Stomach smooth muscle (tissue), 2 donors: ENCODE data around the gene CDC45.

Source experiments
- H3K27ac ChIP-seq: one replicate; pipeline ENCODE4 v1.7.0; 2013; ENCODE audit warnings: mild to moderate bottlenecking, low read length, inconsistent platforms
- H3K27me3 ChIP-seq, 2 donors: one replicate each; pipeline ENCODE4 v1.7.0; 2013; ENCODE audit warnings: low read length in 2 of 2; ENCODE audit not compliant: insufficient read depth in 2 of 2, control insufficient read depth in 1 of 2
- H3K36me3 ChIP-seq, 2 donors: one replicate each; pipeline ENCODE4 v1.7.0; 2013; ENCODE audit warnings: low read length in 2 of 2; ENCODE audit not compliant: control insufficient read depth in 2 of 2, insufficient read depth in 2 of 2
- H3K4me1 ChIP-seq: one replicate; pipeline ENCODE4 v1.7.0; 2013; ENCODE audit warnings: low read length; ENCODE audit not compliant: control insufficient read depth, insufficient read depth
- H3K4me3 ChIP-seq, 2 donors: one replicate each; pipeline ENCODE4 v1.7.0; 2013; ENCODE audit warnings: low read length in 2 of 2
- H3K9ac ChIP-seq, 2 donors: one replicate each; pipeline ENCODE4 v1.7.0; 2013; ENCODE audit warnings: low read length in 2 of 2, mild to moderate bottlenecking in 1 of 2
- H3K9me3 ChIP-seq, 2 donors: one replicate each; pipeline ENCODE4 v1.7.0; 2013; ENCODE audit warnings: low read length in 2 of 2; ENCODE audit not compliant: control insufficient read depth in 2 of 2
- donor health status: healthy.
- donor health status: Pancreatic carcinoma.

CDC45 gene

DNA sequence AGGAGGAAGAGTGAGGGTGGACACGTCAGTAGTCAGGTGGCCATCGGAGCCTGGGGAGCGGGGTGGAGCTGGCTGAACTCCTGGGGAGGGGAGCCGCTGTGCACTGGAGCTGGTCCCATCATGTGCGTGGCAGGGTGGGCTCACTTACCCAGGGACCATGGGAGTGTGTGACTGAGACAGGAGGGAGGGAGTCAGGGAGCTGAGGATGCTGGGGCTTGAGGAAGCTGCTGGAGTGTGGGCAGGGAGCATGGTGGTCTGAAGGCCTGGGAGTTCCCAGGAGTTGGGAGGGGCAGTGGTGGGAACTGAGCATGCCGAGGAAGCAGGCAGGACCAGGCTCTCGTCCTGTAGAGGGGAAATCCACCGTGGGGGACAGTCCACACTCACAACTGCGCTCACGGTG lies 26.5 kb downstream of the CDC45 start:
- H3K9me3 ChIP-seq = no peaks in the 10 kb centered on the region
- H3K4me1 ChIP-seq = no peaks in the 10 kb centered on the region
- H3K27me3 ChIP-seq = no peaks in the 10 kb centered on the region
- H3K36me3 ChIP-seq = no peaks in the 10 kb centered on the region
- no peak overlapping the region for H3K9ac ChIP-seq
- H3K4me3 ChIP-seq = no peak overlapping the region
- no peak overlapping the region for H3K27ac ChIP-seq

- no peak overlapping the region for H3K9ac ChIP-seq
- no peak overlapping the region for H3K27ac ChIP-seq
- H3K4me1 ChIP-seq = no peaks in the 10 kb centered on the region
- H3K27me3 ChIP-seq = no peaks in the 10 kb centered on the region
- no peak overlapping the region for H3K4me3 ChIP-seq
- no peaks in the 10 kb centered on the region for H3K9me3 ChIP-seq
- no peaks in the 10 kb centered on the region for H3K36me3 ChIP-seq
Observed at GRCh38 chr22:19507534-19507861, 27.8 kb downstream of the CDC45 start.

GRCh38 chr22:19508024-19508776 lies 28.5 kb downstream of the CDC45 start:
- peaks cover 0 to 3% of the 10 kb centered on the region in 2 donors for H3K9me3 ChIP-seq
- no peak overlapping the region for H3K9ac ChIP-seq
- no peaks in the 10 kb centered on the region for H3K4me1 ChIP-seq
- H3K36me3 ChIP-seq = no peaks in the 10 kb centered on the region
- no peak overlapping the region for H3K4me3 ChIP-seq
- H3K27ac ChIP-seq = no peak overlapping the region
- H3K27me3 ChIP-seq = no peaks in the 10 kb centered on the region

DNA sequence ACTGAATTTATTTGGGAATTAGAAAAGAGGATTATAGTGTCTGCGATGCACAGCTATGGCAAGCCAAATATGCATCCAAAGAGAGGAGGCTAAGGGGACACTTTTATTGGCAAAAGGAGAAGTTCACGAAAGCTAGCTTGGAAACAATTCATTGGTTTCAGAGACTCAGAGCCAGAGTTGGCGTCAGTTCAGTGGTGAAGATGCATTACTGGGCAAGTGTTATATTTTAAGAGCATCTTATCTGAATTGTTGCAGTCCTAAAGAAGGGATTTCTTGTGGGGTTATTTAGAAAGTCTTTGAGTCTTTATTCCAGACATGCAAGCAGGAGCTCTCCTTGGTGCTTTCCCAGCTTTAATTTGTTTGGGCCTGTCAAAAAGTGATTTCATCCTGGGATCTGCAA lies 29.5 kb downstream of the CDC45 start:
- Histone ChIP-seq H3K27me3 (no peaks in the 10 kb centered on the region), H3K9me3 (peaks cover 0 to 3% of the 10 kb centered on the region in 2 donors), H3K27ac (no peak overlapping the region), H3K4me3 (no peak overlapping the region), H3K9ac (no peak overlapping the region), H3K36me3 (no peaks in the 10 kb centered on the region), H3K4me1 (no peaks in the 10 kb centered on the region)

DNA sequence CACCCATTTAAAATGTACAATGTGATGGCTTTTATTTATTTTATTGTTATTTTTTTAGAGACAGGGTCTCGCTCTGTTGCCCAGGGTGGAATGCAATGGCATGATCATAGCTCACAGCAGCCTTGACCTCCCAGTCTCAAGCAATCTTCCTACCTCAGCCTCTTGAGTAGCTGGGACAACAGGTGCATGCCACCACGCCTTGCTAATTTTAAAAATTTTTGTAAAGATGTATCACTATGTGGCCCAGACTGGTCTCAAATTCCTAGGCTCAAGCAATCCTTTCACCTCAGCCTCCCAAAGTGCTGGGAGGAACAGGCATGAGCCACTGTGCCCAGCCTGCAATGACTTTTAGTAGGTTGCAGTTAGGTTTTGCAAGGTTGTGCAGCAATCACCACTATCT lies 30.2 kb downstream of the CDC45 start:
- Histone ChIP-seq H3K4me3 (no peak overlapping the region), H3K9me3 (peaks cover 0 to 3% of the 10 kb centered on the region in 2 donors), H3K4me1 (no peaks in the 10 kb centered on the region), H3K36me3 (no peaks in the 10 kb centered on the region), H3K27me3 (no peaks in the 10 kb centered on the region), H3K9ac (no peak overlapping the region), H3K27ac (no peak overlapping the region)

DNA sequence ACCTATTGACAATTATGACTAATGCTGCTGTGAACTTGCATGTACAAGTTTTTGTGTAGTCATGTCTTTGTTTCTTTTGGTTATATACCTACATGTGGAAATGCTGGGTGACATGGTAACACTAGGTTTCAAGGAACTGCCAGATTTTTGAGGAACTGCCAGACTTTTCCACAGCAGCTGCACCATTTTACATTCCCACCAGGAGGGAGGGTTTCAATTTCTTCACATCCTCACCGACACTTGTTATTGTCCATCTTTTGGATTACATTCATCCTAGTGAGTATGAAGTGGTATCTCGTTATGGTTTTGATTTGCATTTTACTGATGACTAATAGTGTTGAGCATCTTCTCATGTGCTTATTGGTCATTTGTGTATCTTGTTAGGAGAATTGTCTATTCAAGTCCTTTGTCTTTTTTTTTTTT lies 31.2 kb downstream of the CDC45 start:
- Histone ChIP-seq H3K9me3 (peaks cover 0 to 3% of the 10 kb centered on the region in 2 donors), H3K27ac (no peak overlapping the region), H3K36me3 (no peaks in the 10 kb centered on the region), H3K4me1 (no peaks in the 10 kb centered on the region), H3K27me3 (no peaks in the 10 kb centered on the region), H3K4me3 (no peak overlapping the region), H3K9ac (no peak overlapping the region)

DNA sequence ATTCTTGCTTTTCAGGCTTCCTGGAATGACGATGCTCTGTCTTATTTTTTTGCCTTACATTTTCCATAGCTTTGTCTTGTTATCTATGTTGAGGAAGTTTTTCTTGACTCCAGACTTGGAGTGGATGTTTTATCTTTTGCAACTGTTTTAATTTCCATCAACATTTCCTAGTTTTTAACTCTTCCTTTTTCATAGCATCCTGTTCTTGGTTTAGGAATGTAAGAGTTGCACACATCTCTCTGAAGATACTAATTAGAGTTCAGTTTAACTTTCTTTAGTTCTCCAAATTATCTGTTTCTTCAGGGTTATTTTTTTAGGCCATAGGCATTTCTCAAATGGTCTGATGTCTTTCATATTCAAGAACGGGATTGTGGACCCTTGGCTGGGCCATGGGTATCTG lies 34.1 kb downstream of the CDC45 start:
- no peak overlapping the region for H3K4me3 ChIP-seq
- no peak overlapping the region for H3K27ac ChIP-seq
- no peaks in the 10 kb centered on the region for H3K36me3 ChIP-seq
- H3K4me1 ChIP-seq = no peaks in the 10 kb centered on the region
- H3K9me3 ChIP-seq = peaks cover 0 to 3% of the 10 kb centered on the region in 2 donors
- H3K27me3 ChIP-seq = no peaks in the 10 kb centered on the region
- H3K9ac ChIP-seq = no peak overlapping the region

DNA sequence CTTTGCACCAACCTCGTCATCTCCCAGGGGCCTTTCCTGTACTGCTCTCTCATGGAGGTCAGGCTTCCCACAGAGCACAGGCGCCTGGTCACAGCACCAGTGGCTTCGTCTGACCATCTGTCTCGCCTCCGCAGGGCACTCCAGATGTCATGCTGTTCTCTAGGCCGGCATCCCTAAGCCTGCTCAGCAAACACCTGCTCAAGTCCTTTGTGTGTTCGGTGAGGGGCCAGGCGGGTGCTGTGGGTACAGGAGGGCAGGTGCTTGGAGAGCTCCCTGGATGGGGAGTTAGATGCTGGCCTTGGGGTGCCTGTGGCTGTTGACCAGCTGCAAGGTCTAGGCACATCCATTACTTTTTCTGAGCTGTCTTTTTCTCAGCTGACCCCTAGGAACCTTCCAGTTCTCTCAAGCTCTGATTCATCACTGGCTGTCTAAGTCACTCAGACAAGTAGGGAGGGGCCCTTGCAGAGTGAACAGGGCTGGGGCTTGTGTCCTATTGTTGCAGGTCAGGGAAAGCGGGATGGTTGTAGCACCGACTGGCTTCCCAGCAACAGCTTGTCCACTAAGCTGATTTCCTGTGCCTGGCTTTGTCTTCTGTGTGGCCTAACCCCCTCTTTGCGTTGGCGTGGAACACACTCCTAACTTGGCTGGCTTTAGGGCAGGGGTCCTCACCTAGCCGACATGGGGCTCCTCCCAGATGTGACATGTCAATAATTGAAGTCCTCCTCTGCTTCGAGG lies 35.3 kb downstream of the CDC45 start:
- no peak overlapping the region for H3K27ac ChIP-seq
- no peaks in the 10 kb centered on the region for H3K4me1 ChIP-seq
- H3K4me3 ChIP-seq = no peak overlapping the region
- H3K9ac ChIP-seq = no peak overlapping the region
- no peaks in the 10 kb centered on the region for H3K36me3 ChIP-seq
- H3K9me3 ChIP-seq = peaks cover 0 to 3% of the 10 kb centered on the region in 2 donors
- no peaks in the 10 kb centered on the region for H3K27me3 ChIP-seq

DNA sequence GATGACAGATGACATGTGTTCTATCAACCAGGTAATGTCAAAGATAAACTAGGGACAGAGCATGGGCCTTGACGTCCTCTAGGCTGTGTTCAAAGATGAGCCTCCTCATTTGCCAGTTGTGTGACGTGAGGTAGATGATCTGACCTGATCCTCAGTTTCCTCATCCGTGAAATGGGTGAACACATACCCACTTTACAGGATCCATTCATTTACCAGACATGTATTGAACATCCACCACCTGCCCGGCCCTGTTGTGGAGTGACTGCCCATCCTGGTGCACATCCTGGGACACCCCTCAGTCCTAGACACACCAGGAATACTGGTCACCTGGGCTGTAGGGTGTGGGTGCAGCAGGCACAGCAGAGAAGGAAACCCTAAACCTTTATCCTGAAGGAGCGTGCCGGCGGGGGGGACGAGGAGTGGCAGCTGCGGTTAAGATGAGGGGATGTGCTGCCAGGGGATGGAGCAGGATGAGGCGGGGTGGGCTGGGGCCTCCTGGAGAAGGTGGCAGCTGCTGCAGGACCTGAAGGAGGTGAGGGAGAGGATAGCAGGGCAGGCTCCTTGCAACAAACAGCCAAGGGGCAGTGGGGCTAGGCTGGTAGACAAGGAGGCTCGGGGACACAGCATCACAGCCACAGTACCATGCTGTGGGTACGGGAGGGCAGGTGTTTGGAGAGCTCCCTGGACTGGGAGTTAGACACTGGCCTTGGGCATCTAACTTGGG lies 36.1 kb downstream of the CDC45 start:
- no peak overlapping the region for H3K27ac ChIP-seq
- no peak overlapping the region for H3K4me3 ChIP-seq
- H3K27me3 ChIP-seq = no peaks in the 10 kb centered on the region
- H3K36me3 ChIP-seq = no peaks in the 10 kb centered on the region
- no peaks in the 10 kb centered on the region for H3K4me1 ChIP-seq
- H3K9ac ChIP-seq = no peak overlapping the region
- peaks cover 0 to 3% of the 10 kb centered on the region in 2 donors for H3K9me3 ChIP-seq

GRCh38 chr22:19516378-19517170 lies 36.9 kb downstream of the CDC45 start:
- no peak overlapping the region for H3K9ac ChIP-seq
- H3K27me3 ChIP-seq = no peaks in the 10 kb centered on the region
- no peaks in the 10 kb centered on the region for H3K4me1 ChIP-seq
- peaks cover 0 to 3% of the 10 kb centered on the region in 2 donors for H3K9me3 ChIP-seq
- no peak overlapping the region for H3K27ac ChIP-seq
- no peaks in the 10 kb centered on the region for H3K36me3 ChIP-seq
- H3K4me3 ChIP-seq = no peak overlapping the region
